ENCODE data around the gene GAS1. TPM values are rescaled to one million over a fixed set of nuclear protein-coding genes. Genes with fewer than 3 reads are reported as not detected.

GAS1 gene
- polyA plus RNA-seq, 1 donor from 2014 or later: 0.26 TPM

DNA sequence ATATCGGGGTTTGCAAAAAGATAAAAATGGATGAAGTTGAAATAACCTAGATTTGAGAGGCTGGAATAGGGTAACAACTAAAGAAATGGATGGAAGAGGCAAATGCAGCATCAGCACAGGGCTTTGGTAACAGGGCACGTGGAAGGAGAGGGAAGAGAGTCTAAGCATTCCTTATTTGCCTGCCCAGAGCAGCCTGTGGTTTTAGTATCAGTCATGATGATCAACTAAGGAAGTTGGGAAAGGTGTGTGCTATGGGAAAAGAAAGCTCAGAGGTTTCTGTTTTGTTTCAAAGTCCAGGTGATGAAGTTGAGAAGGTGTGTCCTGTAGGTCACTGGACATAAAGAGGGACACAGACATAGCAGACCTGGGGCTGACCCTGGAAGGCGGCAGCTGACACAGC lies 28.8 kb downstream of the GAS1 start:
- no peaks in the 10 kb centered on the region for H3K4me1 Mint-ChIP-seq
- H3K27ac Mint-ChIP-seq: no peak overlapping the region
- no peaks in the 10 kb centered on the region for H3K27me3 Mint-ChIP-seq
- H3K36me3 Mint-ChIP-seq: peaks cover 2% of the 10 kb centered on the region
- no peak overlapping the region for H3K4me3 Mint-ChIP-seq
- H3K9me3 Mint-ChIP-seq: peaks cover 0 to 6% (median 6%) of the 10 kb centered on the region in 3 donors

GRCh38 chr9:86912210-86912609 lies 35.1 kb downstream of the GAS1 start:
- Mint-ChIP-seq H3K36me3 (no peaks in the 10 kb centered on the region), H3K27ac (no peak overlapping the region), H3K27me3 (peaks cover 1% of the 10 kb centered on the region), H3K4me1 (no peaks in the 10 kb centered on the region), H3K9me3 (peaks cover 0 to 7% (median 3%) of the 10 kb centered on the region in 3 donors), H3K4me3 (no peak overlapping the region)

DNA sequence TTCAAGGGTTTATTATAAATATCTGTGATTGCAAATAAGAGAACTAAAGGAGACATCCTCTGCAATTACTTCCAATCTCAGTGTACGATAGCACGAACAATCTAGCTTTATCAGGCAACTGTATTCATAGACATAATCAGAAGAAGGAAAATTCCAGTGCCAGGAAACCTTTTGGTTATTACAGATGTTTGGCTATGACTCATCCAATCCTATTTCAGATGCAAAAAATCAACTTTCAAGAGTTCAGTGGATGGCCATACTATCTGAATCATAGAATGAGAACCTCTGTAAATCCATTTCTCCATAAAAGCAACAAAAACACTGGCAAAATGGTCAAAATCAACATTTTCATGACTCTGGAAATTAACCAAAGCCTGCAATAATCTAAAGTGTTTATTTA lies 37.9 kb downstream of the GAS1 start:
- H3K27ac Mint-ChIP-seq: no peak overlapping the region
- no peak overlapping the region for H3K4me3 Mint-ChIP-seq
- H3K36me3 Mint-ChIP-seq: no peaks in the 10 kb centered on the region
- H3K27me3 Mint-ChIP-seq: peaks cover 8% of the 10 kb centered on the region
- H3K9me3 Mint-ChIP-seq: peaks cover 0 to 4% (median 3%) of the 10 kb centered on the region in 3 donors
- no peaks in the 10 kb centered on the region for H3K4me1 Mint-ChIP-seq

DNA sequence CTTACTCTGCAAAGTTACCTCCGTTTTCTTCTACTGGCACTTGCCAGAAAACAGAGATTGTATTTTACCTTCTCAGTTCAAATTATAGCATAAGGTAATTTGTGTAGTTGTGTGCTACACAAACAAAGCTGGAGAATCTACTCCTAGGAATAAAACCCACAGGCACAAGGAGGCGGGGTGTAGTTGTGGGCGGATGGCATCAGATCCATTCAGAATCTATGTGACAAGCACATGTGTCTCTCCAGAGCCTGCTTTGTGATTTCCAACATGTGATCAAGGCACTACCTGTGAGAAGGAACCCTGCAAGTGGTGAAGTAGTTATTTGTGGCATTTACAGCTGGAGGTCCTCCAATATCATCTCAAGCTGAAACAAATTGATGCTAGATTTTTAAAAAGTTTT lies 39.0 kb downstream of the GAS1 start:
- Mint-ChIP-seq H3K27me3 (peaks cover 13% of the 10 kb centered on the region), H3K4me3 (no peak overlapping the region), H3K27ac (no peak overlapping the region), H3K36me3 (no peaks in the 10 kb centered on the region), H3K9me3 (peaks cover 0 to 4% (median 3%) of the 10 kb centered on the region in 3 donors), H3K4me1 (no peaks in the 10 kb centered on the region)

DNA sequence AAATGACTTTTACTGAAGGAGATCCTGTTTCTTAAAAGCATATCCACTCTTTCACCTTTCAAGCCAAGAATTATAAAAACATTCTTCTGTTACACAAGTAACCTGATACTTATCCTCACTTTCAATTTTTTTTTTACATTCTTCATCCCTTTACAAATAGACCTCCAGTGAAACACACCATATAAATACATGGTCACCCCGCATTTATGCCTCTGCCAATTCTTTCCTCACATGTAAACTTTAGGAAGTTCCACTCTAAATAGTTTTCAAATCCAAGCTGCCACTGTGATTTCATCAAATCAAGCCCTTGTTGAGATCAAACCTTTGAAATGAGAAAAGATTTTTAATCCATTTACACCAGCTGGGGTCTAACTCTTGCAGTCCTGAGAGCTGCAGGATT lies 40.0 kb downstream of the GAS1 start:
- Mint-ChIP-seq H3K27ac (no peak overlapping the region), H3K9me3 (peaks cover 0 to 4% (median 3%) of the 10 kb centered on the region in 3 donors), H3K36me3 (no peaks in the 10 kb centered on the region), H3K27me3 (peaks cover 20% of the 10 kb centered on the region), H3K4me1 (peaks cover 0 to under 1% (median 0%) of the 10 kb centered on the region in 3 donors), H3K4me3 (no peak overlapping the region)

DNA sequence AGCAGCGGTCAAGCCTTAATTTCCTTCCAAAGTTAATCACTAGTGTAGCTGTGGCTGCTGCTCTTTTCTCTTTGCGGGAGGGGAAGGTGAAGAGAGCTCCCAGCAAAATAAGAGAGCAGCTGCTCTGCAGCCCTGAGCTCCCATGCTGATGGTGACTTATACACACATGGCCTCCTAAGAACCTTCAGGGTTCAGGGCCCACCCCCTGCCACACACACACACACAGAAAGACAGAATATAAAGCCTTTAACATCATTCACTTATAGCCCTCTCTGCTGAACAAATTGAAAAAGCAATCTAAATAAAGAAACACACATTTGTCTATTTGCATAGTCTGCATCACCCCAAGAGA lies 43.6 kb downstream of the GAS1 start:
- H3K27me3 Mint-ChIP-seq: peaks cover 31% of the 10 kb centered on the region
- peaks cover 0 to 4% (median 0%) of the 10 kb centered on the region in 3 donors for H3K9me3 Mint-ChIP-seq
- H3K27ac Mint-ChIP-seq: no peak overlapping the region
- H3K4me1 Mint-ChIP-seq: peaks cover 0 to 2% (median 0%) of the 10 kb centered on the region in 3 donors
- no peak overlapping the region for H3K4me3 Mint-ChIP-seq
- no peaks in the 10 kb centered on the region for H3K36me3 Mint-ChIP-seq

- no peaks in the 10 kb centered on the region for H3K36me3 Mint-ChIP-seq
- H3K4me3 Mint-ChIP-seq: no peak overlapping the region
- peaks cover 0 to 4% (median 0%) of the 10 kb centered on the region in 3 donors for H3K9me3 Mint-ChIP-seq
- H3K4me1 Mint-ChIP-seq: peaks cover 0 to 2% (median 0%) of the 10 kb centered on the region in 3 donors
- H3K27ac Mint-ChIP-seq: no peak overlapping the region
- H3K27me3 Mint-ChIP-seq: peaks cover 31% of the 10 kb centered on the region
Measured at GRCh38 chr9:86902991-86903733, 44.1 kb downstream of the GAS1 start.

DNA sequence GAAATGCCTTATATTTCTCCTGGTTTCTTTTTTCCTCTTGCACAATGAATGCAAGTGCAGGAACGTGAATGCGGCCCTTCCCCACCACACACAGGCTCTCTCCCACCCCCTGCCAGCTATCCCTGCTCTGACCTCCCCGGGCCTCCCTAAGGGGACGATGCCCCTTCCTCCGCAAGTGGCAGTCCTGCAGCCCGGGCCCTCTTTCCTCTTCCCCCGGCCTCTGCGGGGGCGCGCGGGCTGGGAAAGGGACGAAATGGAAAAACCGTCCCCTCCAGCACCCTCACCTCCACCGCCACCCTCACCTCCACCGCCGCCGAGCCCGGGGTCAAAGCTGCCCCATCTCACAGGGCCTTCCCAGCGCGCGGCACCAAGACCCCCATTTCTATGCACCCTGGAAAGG lies 44.7 kb downstream of the GAS1 start:
- Mint-ChIP-seq H3K27me3 (peaks cover 31% of the 10 kb centered on the region), H3K9me3 (peaks cover 0 to 4% (median 0%) of the 10 kb centered on the region in 3 donors), H3K36me3 (no peaks in the 10 kb centered on the region), H3K27ac (no peak overlapping the region), H3K4me3 (no peak overlapping the region), H3K4me1 (peaks cover 0 to 2% (median 0%) of the 10 kb centered on the region in 3 donors)

DNA sequence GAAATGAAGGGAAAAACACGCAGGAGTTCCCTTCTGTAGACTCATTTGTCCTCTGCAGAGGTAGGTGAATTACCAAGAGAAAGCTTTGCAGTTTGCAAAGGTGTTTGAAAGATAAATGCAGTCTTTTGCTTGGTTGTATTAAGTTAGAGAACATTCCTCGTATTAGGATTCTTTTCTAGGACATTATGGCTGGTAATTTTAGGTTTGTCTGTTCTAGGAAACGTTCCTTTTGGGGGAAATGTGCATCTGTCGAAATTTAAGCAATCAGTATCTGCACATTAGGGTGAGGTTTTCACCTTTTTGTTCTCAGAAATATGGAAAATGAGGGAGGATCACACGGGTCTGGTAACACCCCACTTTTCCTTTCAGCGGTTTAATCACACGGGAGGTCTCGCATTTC lies 45.1 kb downstream of the GAS1 start:
- H3K9me3 Mint-ChIP-seq: peaks cover 0 to 4% (median 0%) of the 10 kb centered on the region in 3 donors

GRCh38 chr9:86901511-86901910 lies 45.8 kb downstream of the GAS1 start:
- Mint-ChIP-seq H3K4me3 (no peak overlapping the region), H3K27ac (no peak overlapping the region), H3K9me3 (peaks cover 0 to 2% (median 0%) of the 10 kb centered on the region in 3 donors), H3K27me3 (peaks cover 26% of the 10 kb centered on the region), H3K4me1 (peaks cover 0 to 2% (median 0%) of the 10 kb centered on the region in 3 donors), H3K36me3 (no peaks in the 10 kb centered on the region)

More for the DNA sequence above, 45.1 kb downstream of the GAS1 start:
- Mint-ChIP-seq H3K4me3 (no peak overlapping the region), H3K36me3 (no peaks in the 10 kb centered on the region), H3K27ac (no peak overlapping the region), H3K4me1 (peaks cover 0 to 2% (median 0%) of the 10 kb centered on the region in 3 donors), H3K27me3 (peaks cover 29% of the 10 kb centered on the region)
